NCI-H187 (cell line): ENCODE results near the gene WDR91.

ENCODE experiments used
- DNase-seq, 2 experiments: peaks; one replicate each; lab custom pipeline; 2025; lab: John Stamatoyannopoulos, UW

Gene WDR91

DNA sequence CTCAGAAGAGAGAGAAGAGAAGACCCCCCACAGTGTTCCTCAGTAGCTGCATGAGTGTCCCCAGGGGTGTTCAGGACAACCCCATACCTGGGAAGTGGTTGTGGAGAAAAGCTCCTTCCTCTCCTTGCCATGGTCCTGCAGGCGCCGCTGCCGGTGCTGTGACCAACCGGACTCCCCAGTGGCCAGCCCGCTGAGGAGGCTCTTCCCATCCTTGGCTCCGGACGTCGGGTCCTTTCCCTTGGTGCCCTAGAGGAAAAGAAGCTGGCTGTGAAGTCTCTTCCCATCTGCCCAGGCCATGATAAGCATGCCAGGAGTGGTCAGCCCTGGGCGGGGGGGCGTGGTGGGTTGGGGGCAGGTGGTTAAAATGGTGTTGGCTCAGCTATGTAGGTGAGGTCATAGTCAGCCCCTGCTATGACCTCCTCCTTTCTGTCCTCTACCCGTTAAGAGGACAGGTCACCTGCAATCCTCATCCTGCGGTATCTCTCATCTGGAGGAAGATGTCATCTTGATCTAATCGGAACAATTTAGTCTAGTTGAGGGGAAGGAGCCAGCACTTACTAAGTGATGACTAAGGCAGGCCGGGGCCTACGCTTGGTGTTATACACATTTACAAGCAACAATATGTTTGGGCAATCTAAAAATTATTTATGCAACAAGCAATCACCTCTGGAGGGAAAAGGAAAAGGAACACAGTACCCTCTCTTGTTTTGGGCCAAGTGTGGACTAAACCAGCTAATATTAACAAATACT lies 13.2 kb downstream of the WDR91 start:
- DNase-seq = no peak

- DNase-seq = no peak
Observed at GRCh38 chr7:135197343-135197742, 14.0 kb downstream of the WDR91 start.

- DNase-seq = no peak
Observed at GRCh38 chr7:135195968-135196629, 15.2 kb downstream of the WDR91 start.

DNA sequence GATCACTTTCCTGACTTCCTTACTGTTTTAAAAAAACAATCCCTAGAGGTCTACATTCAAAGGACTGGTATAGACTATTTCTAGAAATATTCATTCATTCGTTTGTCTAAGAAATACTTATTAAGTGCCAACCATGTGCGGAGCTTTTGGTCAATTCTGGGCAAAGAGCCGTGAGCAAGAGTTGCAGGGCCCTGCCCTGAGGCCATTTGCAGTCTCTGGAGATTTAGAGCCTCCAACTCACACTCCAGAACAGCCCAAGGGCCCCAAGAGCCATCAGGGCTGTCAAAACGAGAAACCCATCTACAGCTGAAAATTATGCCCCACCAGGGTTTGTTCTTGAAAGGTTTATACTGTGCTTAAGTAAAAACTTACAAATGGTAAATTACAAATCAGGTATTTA lies 16.2 kb downstream of the WDR91 start:
- no peak for DNase-seq

GRCh38 chr7:135194494-135195095 lies 16.7 kb downstream of the WDR91 start:
- DNase-seq = no peak

DNA sequence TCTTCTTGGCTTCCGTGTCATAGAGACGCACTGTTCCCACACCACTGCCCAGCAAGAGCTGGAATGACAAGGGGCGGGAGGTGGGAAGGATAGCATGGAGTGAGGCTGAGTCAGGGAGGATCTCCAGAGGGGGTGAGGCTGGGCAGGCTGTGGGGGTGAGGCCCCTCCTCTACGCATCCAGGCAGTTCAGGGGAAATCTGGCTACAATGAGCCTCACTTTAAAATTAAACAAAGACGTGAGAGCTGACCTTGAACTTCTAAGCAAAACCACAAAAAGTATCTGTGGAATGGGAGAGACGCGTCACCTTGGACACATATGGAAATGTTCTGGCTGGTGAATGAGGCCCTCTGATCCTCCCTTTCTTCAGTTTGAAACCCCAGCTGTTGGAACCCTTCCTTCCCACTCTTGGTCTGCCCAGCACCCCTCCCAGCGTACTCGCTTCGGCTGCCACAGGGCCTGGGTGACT lies 17.7 kb downstream of the WDR91 start:
- DNase-seq = no peak

GRCh38 chr7:135192914-135193536 lies 18.3 kb downstream of the WDR91 start:
- no peak for DNase-seq

DNA sequence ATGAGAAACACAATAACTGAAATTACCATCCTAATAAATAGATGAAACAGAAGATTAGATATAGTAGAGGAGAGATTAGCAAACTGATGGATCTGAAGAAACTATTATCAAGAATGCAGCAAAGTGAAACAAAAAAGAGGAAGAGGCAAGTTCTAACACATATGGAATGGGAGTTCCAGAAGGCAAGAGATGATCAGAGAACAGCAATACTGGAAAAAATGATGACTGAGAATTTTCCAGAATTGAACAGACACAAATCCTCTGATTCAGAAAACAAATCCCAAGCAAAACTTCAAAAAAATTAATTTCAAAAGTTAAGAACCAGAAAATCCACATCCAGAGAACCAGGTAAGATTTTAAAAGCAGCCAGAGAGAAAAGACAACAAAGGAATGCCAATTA lies 20.6 kb downstream of the WDR91 start:
- DNase-seq = no peak

DNA sequence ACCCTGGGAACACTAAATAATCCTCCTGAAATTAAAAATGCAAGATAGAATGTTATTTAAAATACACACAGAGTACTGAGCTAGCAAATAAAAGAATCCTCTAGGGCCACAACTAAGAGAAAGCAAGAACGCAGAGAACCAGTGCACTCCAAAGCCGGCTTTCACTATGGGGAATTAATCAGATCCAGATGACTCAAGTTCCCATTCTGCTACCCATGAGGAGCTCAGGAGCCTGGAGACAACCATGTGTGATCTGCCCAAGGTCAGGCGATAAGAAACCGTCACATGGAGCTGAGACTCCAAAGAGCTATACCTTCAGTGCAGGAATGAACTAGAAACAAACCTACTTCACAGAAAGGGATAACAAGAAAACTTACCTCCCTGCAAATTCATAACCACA lies 21.4 kb downstream of the WDR91 start:
- DNase-seq = no peak

DNA sequence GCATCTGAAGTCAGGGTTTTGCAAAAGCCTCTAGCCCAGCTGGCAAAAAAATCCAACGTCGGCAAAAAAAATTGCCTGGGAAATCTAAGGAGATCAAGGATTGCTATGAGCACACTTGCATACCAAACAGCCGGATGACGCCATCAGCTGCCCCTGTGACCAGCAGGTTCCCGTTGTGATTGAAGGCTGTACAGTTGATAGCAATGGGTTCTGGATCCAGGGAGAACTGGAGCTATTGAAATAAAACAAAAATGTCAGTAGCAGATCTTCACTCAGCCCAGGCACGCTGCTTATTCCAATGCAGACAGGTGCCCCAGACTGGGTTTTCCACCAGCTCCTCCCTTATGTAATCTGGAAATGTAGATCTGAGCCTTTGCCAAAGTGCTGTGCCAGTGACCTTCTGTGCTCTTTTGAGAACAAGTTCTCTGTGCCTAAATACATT lies 22.1 kb downstream of the WDR91 start:
- DNase-seq = no peak

- no peak for DNase-seq
Observed at GRCh38 chr7:135188298-135188984, 22.9 kb downstream of the WDR91 start.

- DNase-seq = no peak
Observed at GRCh38 chr7:135186841-135187253, 24.5 kb downstream of the WDR91 start.

GRCh38 chr7:135186261-135186540 lies 25.1 kb downstream of the WDR91 start:
- DNase-seq = no peak

DNA sequence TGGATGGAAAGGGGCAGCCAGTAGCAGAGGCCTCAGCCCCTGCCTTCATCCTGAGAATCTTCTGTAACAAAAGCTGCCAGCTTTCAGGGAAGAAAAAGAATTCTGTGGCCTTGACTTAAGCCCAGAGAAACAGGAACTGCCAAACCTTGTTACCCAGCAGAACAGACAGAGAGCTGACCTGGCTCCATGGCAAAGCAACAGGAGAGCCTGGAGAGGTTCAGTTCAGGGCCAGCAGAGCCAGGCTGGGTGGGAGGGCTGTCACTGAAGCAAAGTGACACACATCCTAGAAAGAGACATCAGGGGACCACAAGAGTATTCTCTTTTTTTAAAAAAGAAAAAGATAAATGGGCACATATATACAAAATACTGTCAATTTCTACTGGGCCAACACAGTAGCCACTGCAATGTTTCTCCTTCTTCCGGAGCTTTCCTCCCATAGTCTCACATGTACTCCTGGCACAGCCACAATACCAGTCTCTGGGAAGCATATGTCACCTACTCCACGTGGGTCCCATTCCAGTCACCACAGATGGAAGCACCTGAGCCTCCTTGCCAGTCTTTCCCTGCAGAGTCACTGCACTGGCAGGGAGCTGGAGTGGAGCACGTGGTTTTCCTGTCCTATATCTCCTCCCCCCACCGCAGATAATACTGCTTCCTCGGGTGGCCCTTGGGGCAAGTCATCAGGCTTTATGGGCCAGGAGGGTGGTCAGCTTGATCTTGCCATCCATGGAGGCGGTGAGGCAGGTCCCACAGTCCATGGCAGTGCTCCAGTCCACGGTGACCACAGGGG lies 25.7 kb downstream of the WDR91 start:
- no peak for DNase-seq

- no peak for DNase-seq
Observed at GRCh38 chr7:135184254-135184841, 27.0 kb downstream of the WDR91 start.

DNA sequence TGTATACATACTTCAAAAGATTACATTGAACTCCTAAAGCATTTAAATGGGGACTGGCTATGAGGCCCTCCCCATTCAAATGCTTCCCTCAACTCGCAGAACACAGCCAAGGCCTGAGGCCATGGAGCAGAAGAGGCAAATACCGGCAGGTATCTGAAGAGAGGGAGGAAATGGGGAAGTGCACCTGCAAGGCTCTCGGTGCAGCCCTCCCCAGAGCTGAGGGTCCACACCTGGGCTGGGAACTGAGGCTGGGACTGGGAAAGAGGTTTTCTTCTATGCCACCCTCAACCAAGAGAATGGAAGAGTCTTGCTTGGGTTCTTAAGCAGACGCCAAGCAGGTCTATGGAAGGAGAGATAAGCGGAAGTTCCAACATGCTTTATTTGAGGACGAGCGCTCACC lies 27.8 kb downstream of the WDR91 start:
- DNase-seq = no peak

- no peak for DNase-seq
Observed at GRCh38 chr7:135181929-135182678, 29.2 kb downstream of the WDR91 start.

GRCh38 chr7:135181261-135181928 lies 29.9 kb downstream of the WDR91 start:
- no peak for DNase-seq

- no peak for DNase-seq
Observed at GRCh38 chr7:135180122-135180521, 31.2 kb downstream of the WDR91 start.
